Esophagus (tissue), 2 donors: ENCODE data around the gene F7. TPM values are rescaled to one million over a fixed set of nuclear protein-coding genes. Genes with fewer than 3 reads are reported as not detected.

Experiments used
- H3K27ac ChIP-seq, 2 donors: one replicate each; pipeline ENCODE4 v1.5.1; 2013; ENCODE audit warnings: low read depth in 2 of 2, mild to moderate bottlenecking in 2 of 2, inconsistent platforms in 1 of 2, low read length in 1 of 2, moderate library complexity in 1 of 2
- H3K27me3 ChIP-seq, 2 donors: one replicate each; pipeline ENCODE4 v1.6.1; 2013; ENCODE audit warnings: low read length in 2 of 2, control low read depth in 1 of 2, mild to moderate bottlenecking in 1 of 2; ENCODE audit not compliant: insufficient read depth in 2 of 2, control insufficient read depth in 1 of 2
- H3K36me3 ChIP-seq, 2 donors: one replicate each; pipeline ENCODE4 v1.6.1; 2013; ENCODE audit warnings: low read length in 1 of 2; ENCODE audit not compliant: control insufficient read depth in 2 of 2, insufficient read depth in 2 of 2
- H3K4me1 ChIP-seq, 2 donors: one replicate each; pipeline ENCODE4 v1.6.1; 2013; ENCODE audit warnings: low read length in 1 of 2; ENCODE audit not compliant: control insufficient read depth in 2 of 2, insufficient read depth in 2 of 2
- H3K4me3 ChIP-seq, 2 donors: one replicate each; pipeline ENCODE4 v1.5.1; 2013; ENCODE audit warnings: low read length in 2 of 2, mild to moderate bottlenecking in 2 of 2, low read depth in 1 of 2, moderate library complexity in 1 of 2
- H3K9me3 ChIP-seq, 2 donors: one replicate each; pipeline ENCODE4 v1.6.1; 2013; ENCODE audit warnings: mild to moderate bottlenecking in 2 of 2, low read depth in 1 of 2, low read length in 1 of 2, moderate library complexity in 1 of 2; ENCODE audit not compliant: control insufficient read depth in 2 of 2, insufficient read depth in 1 of 2
- WGBS, 2 donors: extraction: QIAGEN DNeasy Blood & Tissue Kit; methylation state at CpG; one replicate each; pipeline ENCODE4 v1.1.7; 2013; 5-methylcytosine and 5-hydroxymethylcytosine counted together
- polyA plus RNA-seq, 2 donors: library from polyadenylated mRNA; stranded (reverse); fragments of 200-250 nt; gene quantifications; one replicate each; pipeline ENCODE4 v1.2.3, GENCODE V29; 2013
- donor health status: healthy with polysubstance abuse.
- donor health status: Bipolar disorder and iron deficiency.

F7 gene
- polyA plus RNA-seq, 2 donors = 0.01 TPM; not detected in 1

GRCh38 chr13:113114511-113115362, 9.1 kb downstream of the F7 start:
- Histone ChIP-seq H3K9me3 (peaks cover 0 to 4% of the 10 kb centered on the region in 2 donors), H3K4me3 (no peak overlapping the region), H3K27ac (no peak overlapping the region), H3K36me3 (no peaks in the 10 kb centered on the region), H3K4me1 (peaks cover 8 to 9% of the 10 kb centered on the region in 2 donors), H3K27me3 (peaks cover 3 to 9% of the 10 kb centered on the region in 2 donors)
- WGBS, 2 donors = 87 to 90% methylated on average over 17 of the region's 17 CpGs

- WGBS, 2 donors = 77 to 81% methylated on average over 21 of the region's 21 CpGs
- H3K4me1 ChIP-seq = peaks cover under 1 to 2% of the 10 kb centered on the region in 2 donors
- H3K27ac ChIP-seq = no peak overlapping the region
- H3K27me3 ChIP-seq = peaks cover 0 to under 1% of the 10 kb centered on the region in 2 donors
- H3K36me3 ChIP-seq = no peaks in the 10 kb centered on the region
- no peak overlapping the region for H3K4me3 ChIP-seq
- H3K9me3 ChIP-seq = peaks cover 0 to 4% of the 10 kb centered on the region in 2 donors
Measured at GRCh38 chr13:113115363-113116205, 10.0 kb downstream of the F7 start.

GRCh38 chr13:113116206-113116800, 10.7 kb downstream of the F7 start:
- no peaks in the 10 kb centered on the region for H3K4me1 ChIP-seq
- H3K27ac ChIP-seq = no peak overlapping the region
- H3K36me3 ChIP-seq = no peaks in the 10 kb centered on the region
- no peak overlapping the region for H3K4me3 ChIP-seq
- 83 to 85% methylated on average over 10 of the region's 10 CpGs for WGBS, 2 donors
- H3K27me3 ChIP-seq = no peaks in the 10 kb centered on the region
- H3K9me3 ChIP-seq = peaks cover 0 to 4% of the 10 kb centered on the region in 2 donors

GRCh38 chr13:113116871-113117271, 11.3 kb downstream of the F7 start:
- H3K4me1 ChIP-seq = no peaks in the 10 kb centered on the region
- H3K9me3 ChIP-seq = peaks cover 0 to 4% of the 10 kb centered on the region in 2 donors
- no peak overlapping the region for H3K4me3 ChIP-seq
- H3K27ac ChIP-seq = no peak overlapping the region
- H3K27me3 ChIP-seq = no peaks in the 10 kb centered on the region
- H3K36me3 ChIP-seq = no peaks in the 10 kb centered on the region
- 84 to 85% methylated on average over 10 of the region's 10 CpGs for WGBS, 2 donors

GRCh38 chr13:113117335-113117872, 11.8 kb downstream of the F7 start:
- H3K4me3 ChIP-seq = no peak overlapping the region
- no peaks in the 10 kb centered on the region for H3K36me3 ChIP-seq
- WGBS, 2 donors = 87% methylated on average over 26 of the region's 26 CpGs
- H3K27me3 ChIP-seq = no peaks in the 10 kb centered on the region
- peaks cover 0 to 4% of the 10 kb centered on the region in 2 donors for H3K9me3 ChIP-seq
- no peaks in the 10 kb centered on the region for H3K4me1 ChIP-seq
- no peak overlapping the region for H3K27ac ChIP-seq

- Histone ChIP-seq H3K4me1 (no peaks in the 10 kb centered on the region), H3K27ac (no peak overlapping the region), H3K4me3 (no peak overlapping the region), H3K36me3 (no peaks in the 10 kb centered on the region), H3K9me3 (peaks cover 0 to 4% of the 10 kb centered on the region in 2 donors), H3K27me3 (no peaks in the 10 kb centered on the region)
- 83 to 91% methylated on average over 9 of the region's 9 CpGs for WGBS, 2 donors
Measured at GRCh38 chr13:113117911-113118260, 12.3 kb downstream of the F7 start.

- no peaks in the 10 kb centered on the region for H3K27me3 ChIP-seq
- no peak overlapping the region for H3K27ac ChIP-seq
- no peak overlapping the region for H3K4me3 ChIP-seq
- H3K4me1 ChIP-seq = no peaks in the 10 kb centered on the region
- H3K9me3 ChIP-seq = peaks cover 0 to 4% of the 10 kb centered on the region in 2 donors
- no peaks in the 10 kb centered on the region for H3K36me3 ChIP-seq
- 88 to 89% methylated on average over 37 to 42 of the region's 42 CpGs for WGBS, 2 donors
Measured at GRCh38 chr13:113118261-113119021, 12.8 kb downstream of the F7 start.

- Histone ChIP-seq H3K4me3 (no peak overlapping the region), H3K4me1 (no peaks in the 10 kb centered on the region), H3K36me3 (no peaks in the 10 kb centered on the region), H3K27ac (no peak overlapping the region), H3K9me3 (peaks cover 0 to 4% of the 10 kb centered on the region in 2 donors), H3K27me3 (no peaks in the 10 kb centered on the region)
- 84 to 86% methylated on average over 16 of the region's 16 CpGs for WGBS, 2 donors
Measured at GRCh38 chr13:113119166-113119821, 13.7 kb downstream of the F7 start.
